OCI-LY7 (cell line): Measurements from ENCODE around the gene CD37. TPM values are rescaled to one million over a fixed set of nuclear protein-coding genes. Genes with fewer than 3 reads are reported as not detected.
A peak's percentile ranks its signal among the peaks of the same experiment; 100 is the strongest.

Experiments
- BruUV-seq: library from RNA; stranded (reverse); fragments of 400-500 nt; replicated peaks from 2 replicates; lab custom pipeline; 2021; lab: Mats Ljungman, UMichigan
- CTCF ChIA-PET: fragments of 300-600 bp; sonication (Branson Sonifier 250); formaldehyde crosslinking; loops from one replicate; lab custom pipeline; 2022; ENCODE audit warnings: antibody characterized with exemption; ENCODE audit not compliant: unreplicated experiment; lab: Charles Lee
- POLR2A ChIA-PET: fragments of 300-600 bp; sonication (Branson Sonifier 250); formaldehyde crosslinking; loops from one replicate; lab custom pipeline; 2022; ENCODE audit warnings: antibody characterized with exemption; lab: Charles Lee
- DNase-seq: peaks from one replicate; pipeline ENCODE4 v3.0.0-alpha.2; 2015; ENCODE audit warnings: low spot score
- H2AFZ ChIP-seq: fragments of 200-600 bp; sonication (generic), shearing (Covaris generic); 2 replicates; pipeline ENCODE4 v1.6.1; 2014; ENCODE audit warnings: mild to moderate bottlenecking, antibody characterized with exemption, low read length, moderate library complexity
- H3K27ac ChIP-seq: fragments of 200-600 bp; sonication (generic); 2 replicates; pipeline ENCODE4 v1.5.1; 2014; ENCODE audit warnings: mixed run types, low read depth, mild to moderate bottlenecking, moderate library complexity, low read length, inconsistent platforms; ENCODE audit not compliant: poor library complexity, severe bottlenecking
- H3K36me3 ChIP-seq: fragments of 200-600 bp; sonication (generic); 2 replicates; pipeline ENCODE4 v1.6.1; 2014; ENCODE audit warnings: mild to moderate bottlenecking, antibody characterized with exemption, low read length, moderate library complexity, mixed read lengths; ENCODE audit not compliant: insufficient read depth
- H3K4me1 ChIP-seq: fragments of 200-600 bp; sonication (generic); 2 replicates; pipeline ENCODE4 v1.5.1; 2014; ENCODE audit warnings: mild to moderate bottlenecking, low read length; ENCODE audit not compliant: insufficient read depth, poor library complexity, severe bottlenecking
- H3K4me2 ChIP-seq: fragments of 200-600 bp; sonication (generic); 2 replicates; pipeline ENCODE4 v1.6.1; 2014; ENCODE audit warnings: mild to moderate bottlenecking, low read length
- H3K4me3 ChIP-seq: fragments of 200-600 bp; sonication (generic); 2 replicates; pipeline ENCODE4 v1.5.1; 2014; ENCODE audit warnings: mild to moderate bottlenecking, low read depth, low read length; ENCODE audit not compliant: poor library complexity, severe bottlenecking
- H3K79me2 ChIP-seq: fragments of 200-600 bp; sonication (generic); 2 replicates; pipeline ENCODE4 v1.6.1; 2016; ENCODE audit warnings: low read depth, mild to moderate bottlenecking, low read length, moderate library complexity, mixed read lengths; ENCODE audit not compliant: insufficient read depth
- H3K9me2 ChIP-seq: fragments of 200-600 bp; sonication (generic); 2 replicates; pipeline ENCODE4 v1.6.1; 2016; ENCODE audit warnings: mild to moderate bottlenecking, low read length, mixed read lengths; ENCODE audit not compliant: insufficient read depth
- H3K9me3 ChIP-seq: fragments of 200-600 bp; sonication (generic); 2 replicates; pipeline ENCODE4 v1.6.1; 2014; ENCODE audit warnings: mild to moderate bottlenecking, mixed run types, low read length, mixed read lengths
- H4K20me1 ChIP-seq: fragments of 200-600 bp; sonication (generic); 2 replicates; pipeline ENCODE4 v1.6.1; 2014; ENCODE audit warnings: mild to moderate bottlenecking, antibody characterized with exemption, low read length, moderate library complexity, mixed read lengths; ENCODE audit not compliant: insufficient read depth
- CTCF ChIP-seq: fragments of 200-600 bp; sonication (generic); conservative IDR thresholded peaks from 2 replicates; pipeline ENCODE4 v1.5.1; 2014; ENCODE audit warnings: mild to moderate bottlenecking, antibody characterized with exemption, low read length, moderate library complexity, mixed read lengths
- EZH2phosphoT487 ChIP-seq: fragments of 200-600 bp; sonication (generic); IDR thresholded peaks from 2 replicates; pipeline ENCODE4 v1.6.1; 2018; ENCODE audit warnings: low read depth, borderline replicate concordance, mild to moderate bottlenecking, mixed run types, antibody characterized with exemption, low read length, moderate library complexity, mixed read lengths
- intact Hi-C: fragments of 100-400 bp; cut with micrococcal nuclease; formaldehyde crosslinking; loops from one replicate; pipeline ENCODE4 v1.10.0; 2022; ENCODE audit not compliant: unreplicated experiment
- total RNA-seq, 2 experiments: library from RNA; depleted of rRNA in 1 of 2; stranded (reverse); fragments of >200 nt in 1 of 2; shearing (Covaris generic) in 1 of 2; gene quantifications; 2 replicates each; pipeline ENCODE4 v1.2.3, GENCODE V29; 2014 to 2022

CD37 gene
- total RNA-seq, 2 experiments from 2014 or later, result 219 to 279 TPM

DNA sequence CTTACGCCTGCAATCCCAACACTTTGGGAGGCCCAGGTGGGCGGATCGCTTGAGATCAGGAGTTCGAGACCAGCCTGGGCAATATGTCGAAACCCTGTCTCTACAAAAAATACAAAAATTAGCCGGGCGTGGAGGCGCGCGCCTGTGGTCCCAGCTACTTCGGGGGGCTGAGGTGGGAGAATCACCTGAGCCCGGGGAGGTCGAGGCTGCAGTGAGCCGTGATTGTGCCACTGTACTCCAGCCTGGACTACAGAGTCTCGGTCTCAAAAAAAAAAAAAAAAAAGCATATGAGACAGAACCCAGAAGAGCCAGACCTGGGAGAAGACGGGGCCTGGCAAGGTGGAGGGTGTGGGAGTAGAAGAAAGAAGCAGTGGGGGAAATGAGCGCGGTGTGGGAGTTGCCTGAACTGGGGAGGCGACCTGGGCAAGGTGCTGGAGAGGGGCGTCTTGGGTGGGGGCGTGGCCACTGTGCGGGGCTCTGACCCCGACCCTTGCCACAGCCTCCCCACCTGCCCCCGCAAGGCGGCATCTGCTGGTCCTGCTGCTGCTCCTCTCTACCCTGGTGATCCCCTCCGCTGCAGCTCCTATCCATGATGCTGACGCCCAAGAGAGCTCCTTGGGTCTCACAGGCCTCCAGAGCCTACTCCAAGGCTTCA lies 29.0 kb downstream of the CD37 start:
- no peaks in the 10 kb centered on the region for H3K79me2 ChIP-seq
- H4K20me1 ChIP-seq, result no peaks in the 10 kb centered on the region
- peak overlapping the region; percentile 52 for H3K4me3 ChIP-seq
- H3K27ac ChIP-seq, result no peak overlapping the region
- H3K4me1 ChIP-seq, result peaks cover 57% of the 10 kb centered on the region
- intact Hi-C loops, result no loop called here
- CTCF ChIA-PET, result no interaction called here
- no peak for TF ChIP-seq CTCF
- no peak for TF ChIP-seq EZH2phosphoT487
- BruUV-seq, result no TSS peak
- H3K36me3 ChIP-seq, result no peaks in the 10 kb centered on the region; the same call in 1 of the 2 replicates
- H3K9me2 ChIP-seq, result no peaks in the 10 kb centered on the region
- peaks cover 6% of the 10 kb centered on the region; the same call in 1 of the 2 replicates for H3K9me3 ChIP-seq
- peak overlapping the region; percentile 43; the same call in 1 of the 2 replicates for H2AFZ ChIP-seq
- H3K4me2 ChIP-seq, result peak overlapping the region; percentile 77
- no peak for DNase-seq
- POLR2A ChIA-PET, result interaction anchor here (1.4 kb wide), 1 partner anchor 33 kb away, joined by 4 read pairs; no protein-coding TSS in a partner anchor

DNA sequence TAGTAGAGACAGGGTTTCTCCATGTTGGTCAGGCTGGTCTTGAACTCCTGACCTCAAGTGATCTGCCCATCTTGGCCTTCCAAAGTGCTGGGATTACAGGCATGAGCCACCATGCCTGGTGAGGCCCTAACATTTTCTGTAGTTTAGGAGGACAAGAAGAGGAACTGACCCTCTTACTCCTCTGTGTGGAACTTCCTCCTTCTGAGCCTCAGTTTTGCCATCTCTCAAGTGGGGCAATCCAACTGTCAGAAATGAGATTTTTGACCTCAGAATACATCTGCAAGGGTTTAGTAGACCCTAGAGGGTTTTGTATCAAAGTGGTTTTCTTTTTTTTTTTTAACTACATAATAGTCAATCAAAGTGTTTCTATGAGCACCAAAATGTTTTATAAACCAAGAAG lies 30.9 kb downstream of the CD37 start:
- Histone ChIP-seq H3K79me2 (no peaks in the 10 kb centered on the region), H3K9me2 (no peaks in the 10 kb centered on the region), H3K4me1 (peaks cover 44% of the 10 kb centered on the region), H3K4me3 (no peak overlapping the region), H3K4me2 (no peak overlapping the region), H3K27ac (peak overlapping the region; percentile 3), H2AFZ (no peak overlapping the region), H3K36me3 (no peaks in the 10 kb centered on the region; the same call in 1 of the 2 replicates), H4K20me1 (no peaks in the 10 kb centered on the region), H3K9me3 (peaks cover 12% of the 10 kb centered on the region; the same call in 1 of the 2 replicates)
- intact Hi-C loops, result loop anchor here (1.0 kb wide), 1 partner anchor 26 kb away; no protein-coding TSS in a partner anchor
- DNase-seq, result no peak
- BruUV-seq, result no TSS peak
- POLR2A ChIA-PET, result interaction anchor here (0.7 kb wide), 1 partner anchor 16 kb away, joined by 3 read pairs; no protein-coding TSS in a partner anchor
- TF ChIP-seq CTCF (no peak), EZH2phosphoT487 (no peak)
- CTCF ChIA-PET, result no interaction called here
